Naive B cell (primary cell): ENCODE data around the gene ZAR1L. TPM values are rescaled to one million over a fixed set of nuclear protein-coding genes. Genes with fewer than 3 reads are reported as not detected.

Experiments
- ATAC-seq, 2 donors: fragments of 150-1000 bp; cut with Tn5 transposase; 2 replicates each; pipeline ENCODE4 v1.10.0; 2021; ENCODE audit warnings: low read depth in 2 of 2, mild to moderate bottlenecking in 2 of 2, moderate library complexity in 2 of 2
- DNase-seq: peaks from one replicate; pipeline ENCODE4 v3.0.0; 2022
- H3K27ac Mint-ChIP-seq, 6 donors: one replicate each; pipeline ENCODE4 v1.8.0; 2020 to 2022; ENCODE audit warnings: mild to moderate bottlenecking in 6 of 6, mixed read lengths in 6 of 6, moderate library complexity in 5 of 6, inconsistent platforms in 2 of 6
- H3K27me3 Mint-ChIP-seq, 3 donors: one replicate each; pipeline ENCODE4 v1.8.0; 2021 to 2022; ENCODE audit warnings: mixed read lengths in 3 of 3, mild to moderate bottlenecking in 1 of 3
- H3K36me3 Mint-ChIP-seq, 2 donors: one replicate each; pipeline ENCODE4 v1.8.0; 2020 to 2022; ENCODE audit warnings: mixed read lengths in 2 of 2, inconsistent platforms in 1 of 2, mild to moderate bottlenecking in 1 of 2
- H3K4me1 Mint-ChIP-seq, 3 donors: one replicate each; pipeline ENCODE4 v1.8.0; 2020 to 2022; ENCODE audit warnings: mixed read lengths in 3 of 3, inconsistent platforms in 1 of 3, mild to moderate bottlenecking in 1 of 3, moderate library complexity in 1 of 3
- H3K4me3 Mint-ChIP-seq, 8 donors: one replicate each; pipeline ENCODE4 v1.8.0; 2020 to 2022; ENCODE audit warnings: mild to moderate bottlenecking in 8 of 8, mixed read lengths in 8 of 8, moderate library complexity in 8 of 8, inconsistent platforms in 2 of 8
- H3K9me3 Mint-ChIP-seq, 7 donors: one replicate each; pipeline ENCODE4 v1.8.0; 2020 to 2022; ENCODE audit warnings: mixed read lengths in 7 of 7, mild to moderate bottlenecking in 5 of 7, inconsistent platforms in 2 of 7, moderate library complexity in 1 of 7
- polyA plus RNA-seq, 6 donors: library from polyadenylated mRNA; unstranded; fragments of 300-500 nt; fragmentation: Illumina TruSeq; gene quantifications; one replicate each; pipeline ENCODE4 v1.2.3, GENCODE V29; 2021; ENCODE audit warnings: low read depth in 6 of 6

The ZAR1L gene
- polyA plus RNA-seq, 6 donors from 2014 or later: not detected

DNA sequence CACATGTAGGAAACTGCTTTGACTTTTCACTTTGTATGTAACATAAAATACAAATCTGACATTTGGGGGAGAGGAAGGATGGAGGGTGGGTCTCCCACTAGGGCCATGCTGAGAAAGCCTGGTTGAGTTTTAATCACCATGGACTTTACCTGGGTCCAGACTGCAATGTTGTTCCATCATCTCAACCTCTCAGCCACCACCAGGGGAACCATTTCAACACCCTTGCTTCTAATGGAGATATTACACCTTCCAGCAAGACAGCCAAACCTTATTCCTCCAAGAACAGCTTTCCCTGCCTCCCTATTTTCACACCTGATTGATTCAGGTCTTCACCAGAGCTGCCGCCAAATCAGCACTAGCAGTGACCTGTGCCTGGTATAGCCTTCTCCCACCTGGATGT is 56.0 kb downstream of the ZAR1L start:
- DNase-seq (no peak), ATAC-seq (no peak)
- Mint-ChIP-seq H3K27me3 (no peaks in the 10 kb centered on the region), H3K4me3 (peak overlapping the region in 1 of 8 donors; percentile 42), H3K27ac (no peak overlapping the region), H3K36me3 (no peaks in the 10 kb centered on the region), H3K4me1 (no peaks in the 10 kb centered on the region), H3K9me3 (no peaks in the 10 kb centered on the region)

- ATAC-seq (no peak), DNase-seq (no peak)
- H3K27me3 Mint-ChIP-seq: no peaks in the 10 kb centered on the region
- H3K27ac Mint-ChIP-seq: no peak overlapping the region
- H3K9me3 Mint-ChIP-seq: no peaks in the 10 kb centered on the region
- H3K4me1 Mint-ChIP-seq: no peaks in the 10 kb centered on the region
- no peaks in the 10 kb centered on the region for H3K36me3 Mint-ChIP-seq
- H3K4me3 Mint-ChIP-seq: no peak overlapping the region
Measured at GRCh38 chr13:32257649-32258048, 57.5 kb downstream of the ZAR1L start.

- H3K27ac Mint-ChIP-seq: peak overlapping the region in 1 of 6 donors; percentile 3
Measured at GRCh38 chr13:32256243-32256642, 58.9 kb downstream of the ZAR1L start.

DNA sequence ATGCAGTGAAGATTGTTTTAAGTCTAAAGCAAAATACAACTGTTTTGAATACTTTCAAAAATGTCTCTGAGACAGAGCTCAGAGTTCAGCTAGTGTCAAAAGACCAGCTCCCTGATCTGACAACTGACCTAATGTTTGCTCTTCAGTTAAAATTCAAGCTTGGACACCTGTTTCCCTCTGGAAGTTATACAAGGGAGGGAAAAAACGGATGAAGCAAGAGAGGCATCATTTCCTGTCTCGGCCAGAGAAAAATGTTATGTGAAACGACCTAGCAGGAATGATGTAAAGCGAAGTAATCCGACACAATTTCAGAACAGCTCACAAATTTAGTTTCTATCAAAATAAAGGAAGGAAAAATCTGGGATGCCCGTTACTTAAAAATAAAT is 59.4 kb downstream of the ZAR1L start:
- Mint-ChIP-seq H3K4me1 (no peaks in the 10 kb centered on the region), H3K4me3 (no peak overlapping the region), H3K27me3 (no peaks in the 10 kb centered on the region), H3K27ac (no peak overlapping the region), H3K36me3 (no peaks in the 10 kb centered on the region), H3K9me3 (no peaks in the 10 kb centered on the region)
- DNase-seq (no peak), ATAC-seq (no peak)

More at GRCh38 chr13:32256243-32256642, 58.9 kb downstream of the ZAR1L start:
- no peaks in the 10 kb centered on the region for H3K27me3 Mint-ChIP-seq
- ATAC-seq (no peak), DNase-seq (no peak)
- no peaks in the 10 kb centered on the region for H3K36me3 Mint-ChIP-seq
- H3K4me1 Mint-ChIP-seq: no peaks in the 10 kb centered on the region
- H3K9me3 Mint-ChIP-seq: no peaks in the 10 kb centered on the region
- no peak overlapping the region for H3K4me3 Mint-ChIP-seq

DNA sequence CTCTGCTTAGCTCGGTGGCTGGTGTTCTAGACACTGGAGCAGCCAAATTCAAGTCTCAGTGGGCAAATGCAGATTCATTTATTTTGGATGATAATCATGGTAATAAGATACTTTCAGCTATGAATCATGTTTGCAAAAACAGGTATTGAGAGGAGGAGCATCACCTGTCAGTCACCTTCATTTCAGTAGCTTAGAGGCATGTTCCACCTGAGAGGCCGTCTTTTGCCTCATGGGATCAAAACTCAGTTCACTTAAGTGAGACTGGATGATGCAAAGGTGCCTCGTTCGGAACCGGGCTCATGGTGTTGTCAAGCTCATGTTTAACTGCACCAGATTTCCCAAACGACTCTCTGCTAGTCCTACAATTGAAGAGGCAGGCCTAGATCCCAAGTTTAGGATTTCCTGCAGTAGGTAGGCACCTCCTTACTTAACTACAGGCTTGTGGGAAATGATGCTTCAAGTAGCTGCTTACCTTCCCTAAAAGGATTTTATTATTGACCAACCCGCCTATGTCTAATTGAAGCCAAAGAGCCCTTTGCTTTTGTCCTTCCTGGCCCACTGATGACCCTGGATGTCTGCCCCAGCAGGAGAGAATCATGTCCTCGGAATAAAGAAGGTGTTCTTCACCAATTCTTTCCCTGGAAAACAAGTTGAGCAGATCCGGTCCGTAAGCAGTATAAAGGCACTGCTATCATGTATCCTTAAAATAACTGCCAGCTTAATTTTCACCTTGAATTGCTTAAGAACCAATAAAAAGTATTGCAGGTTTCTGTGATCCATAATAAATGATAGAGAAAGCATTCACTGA is 60.0 kb downstream of the ZAR1L start:
- Mint-ChIP-seq H3K4me3 (no peak overlapping the region), H3K27ac (no peak overlapping the region), H3K4me1 (no peaks in the 10 kb centered on the region), H3K27me3 (no peaks in the 10 kb centered on the region), H3K36me3 (no peaks in the 10 kb centered on the region), H3K9me3 (no peaks in the 10 kb centered on the region)
- ATAC-seq (no peak), DNase-seq (no peak)

DNA sequence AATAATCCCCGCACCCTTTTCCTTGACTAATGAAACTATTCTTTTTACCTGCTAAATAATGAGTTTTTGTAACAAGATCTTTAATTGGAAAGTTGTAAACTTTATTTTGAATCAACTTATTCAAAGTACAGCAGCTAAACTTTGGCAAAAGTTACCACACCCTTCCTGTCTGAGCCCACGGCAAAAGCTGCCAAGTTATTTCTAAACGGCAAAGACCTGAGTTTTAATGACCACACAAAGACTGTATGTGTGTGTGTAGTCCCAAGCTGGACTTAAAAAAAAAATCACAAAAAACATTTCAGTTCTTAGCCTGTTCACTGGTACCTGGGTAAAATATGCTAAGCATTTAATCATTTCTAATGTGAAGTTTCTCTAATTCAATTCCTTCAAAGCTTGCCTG is 60.7 kb downstream of the ZAR1L start:
- H3K27ac Mint-ChIP-seq: no peak overlapping the region
- no peaks in the 10 kb centered on the region for H3K4me1 Mint-ChIP-seq
- no peaks in the 10 kb centered on the region for H3K9me3 Mint-ChIP-seq
- DNase-seq: no peak
- no peak overlapping the region for H3K4me3 Mint-ChIP-seq
- H3K27me3 Mint-ChIP-seq: no peaks in the 10 kb centered on the region
- no peaks in the 10 kb centered on the region for H3K36me3 Mint-ChIP-seq
- no peak for ATAC-seq

DNA sequence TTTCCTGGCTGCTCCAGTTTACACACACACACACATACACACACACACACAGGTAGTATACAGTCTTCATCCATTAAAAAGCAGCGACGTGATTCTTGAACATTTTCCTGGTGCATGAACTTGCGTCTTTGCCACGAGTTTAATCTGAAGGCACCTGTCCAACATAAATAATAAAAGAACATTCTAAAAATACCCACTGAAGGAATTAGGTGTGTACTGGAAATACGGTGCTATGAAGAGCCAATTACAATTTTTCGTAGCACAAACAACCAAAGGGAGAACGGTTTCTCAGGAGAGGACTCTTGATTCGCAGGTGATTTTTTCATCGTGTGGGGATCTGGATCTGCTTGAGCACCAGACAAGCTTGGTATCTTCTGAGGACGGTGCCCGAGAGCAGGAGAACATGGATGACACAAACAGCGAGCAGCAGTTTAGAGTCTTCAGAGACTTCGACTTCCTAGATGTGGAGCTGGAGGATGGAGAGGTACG is 61.2 kb downstream of the ZAR1L start:
- Mint-ChIP-seq H3K9me3 (no peaks in the 10 kb centered on the region), H3K27me3 (no peaks in the 10 kb centered on the region), H3K36me3 (no peaks in the 10 kb centered on the region), H3K4me1 (no peaks in the 10 kb centered on the region), H3K4me3 (no peak overlapping the region), H3K27ac (peak overlapping the region in 1 of 6 donors; percentile 3)
- no peak for ATAC-seq
- no peak for DNase-seq

Other genes starting within 250 kb of the ZAR1L start
- gene BRCA2, start 145 bp upstream of the ZAR1L start, polyA plus RNA-seq: 1 to 10 TPM; 2.9 to 6.6 (median 4.5) TPM
- gene N4BP2L1, start 112.8 kb upstream of the ZAR1L start, polyA plus RNA-seq: 100 to 1,000 TPM in 2 of 6 donors, 10 to 100 TPM in 4; 77.0 to 152 (median 99.1) TPM
- 100 to 1,000 TPM; 164 to 230 (median 195) TPM for gene N4BP2L2, start 223.4 kb upstream of the ZAR1L start, polyA plus RNA-seq